Measurements from ENCODE around the gene PCNX2.

The PCNX2 gene

GRCh38 chr1:233295237-233295974 is at the start of gene PCNX2:
TSS of gene PCNX2 (minus strand) at chr1:233295725. CDS start at chr1:233295478, 247 bp downstream.
- no peak for TF ChIP-seq ZNF274 (IDR thresholded peaks at IDR 0.05; ENCODE audit: low read depth, low read length)
- H3K4me3 ChIP-seq (ENCODE audit: low read length): peak within 1 kb of the TSS; percentile 94

GRCh38 chr1:233343262-233343661 is 47.7 kb upstream of the PCNX2 start:
- H3K4me3 ChIP-seq (ENCODE audit: low read length): no peak overlapping the region
- no peak for TF ChIP-seq ZNF274 (IDR thresholded peaks at IDR 0.05; ENCODE audit: low read depth, low read length)

GRCh38 chr1:233342086-233342485 is 46.6 kb upstream of the PCNX2 start:
- no peak overlapping the region for H3K4me3 ChIP-seq (ENCODE audit: low read length)
- TF ChIP-seq ZNF274 (IDR thresholded peaks at IDR 0.05; ENCODE audit: low read depth, low read length): no peak

GRCh38 chr1:233340966-233341516 is 45.5 kb upstream of the PCNX2 start:
- no peak overlapping the region for H3K4me3 ChIP-seq (ENCODE audit: low read length)
- TF ChIP-seq ZNF274 (IDR thresholded peaks at IDR 0.05; ENCODE audit: low read depth, low read length): no peak

GRCh38 chr1:233340031-233340555 is 44.6 kb upstream of the PCNX2 start:
- no peak for TF ChIP-seq ZNF274 (IDR thresholded peaks at IDR 0.05; ENCODE audit: low read depth, low read length)
- H3K4me3 ChIP-seq (ENCODE audit: low read length): no peak overlapping the region

- TF ChIP-seq ZNF274 (IDR thresholded peaks at IDR 0.05; ENCODE audit: low read depth, low read length): no peak
- no peak overlapping the region for H3K4me3 ChIP-seq (ENCODE audit: low read length)
Measured at GRCh38 chr1:233338102-233338501, 42.6 kb upstream of the PCNX2 start.

GRCh38 chr1:233337505-233337904 is 42.0 kb upstream of the PCNX2 start:
- no peak for TF ChIP-seq ZNF274 (IDR thresholded peaks at IDR 0.05; ENCODE audit: low read depth, low read length)
- no peak overlapping the region for H3K4me3 ChIP-seq (ENCODE audit: low read length)

- TF ChIP-seq ZNF274 (IDR thresholded peaks at IDR 0.05; ENCODE audit: low read depth, low read length): no peak
Measured at GRCh38 chr1:233336554-233337456, 41.3 kb upstream of the PCNX2 start.

GRCh38 chr1:233334092-233334491 is 38.6 kb upstream of the PCNX2 start:
- no peak overlapping the region for H3K4me3 ChIP-seq (ENCODE audit: low read length)
- TF ChIP-seq ZNF274 (IDR thresholded peaks at IDR 0.05; ENCODE audit: low read depth, low read length): no peak

More at GRCh38 chr1:233336554-233337456, 41.3 kb upstream of the PCNX2 start:
- no peak overlapping the region for H3K4me3 ChIP-seq (ENCODE audit: low read length)

- no peak for TF ChIP-seq ZNF274 (IDR thresholded peaks at IDR 0.05; ENCODE audit: low read depth, low read length)
- H3K4me3 ChIP-seq (ENCODE audit: low read length): no peak overlapping the region
Measured at GRCh38 chr1:233333086-233333485, 37.6 kb upstream of the PCNX2 start.

GRCh38 chr1:233331676-233332519 is 36.4 kb upstream of the PCNX2 start:
- no peak for TF ChIP-seq ZNF274 (IDR thresholded peaks at IDR 0.05; ENCODE audit: low read depth, low read length)
- H3K4me3 ChIP-seq (ENCODE audit: low read length): no peak overlapping the region

- TF ChIP-seq ZNF274 (IDR thresholded peaks at IDR 0.05; ENCODE audit: low read depth, low read length): no peak
- peak overlapping the region; percentile 81 for H3K4me3 ChIP-seq (ENCODE audit: low read length)
Measured at GRCh38 chr1:233328142-233328921, 32.8 kb upstream of the PCNX2 start.

- H3K4me3 ChIP-seq (ENCODE audit: low read length): peak within 1 kb of the TSS; percentile 81
Measured at GRCh38 chr1:233327651-233328141, 32.2 kb upstream of the PCNX2 start, which contains the start of gene MAP3K21. TSS of gene MAP3K21 (plus strand) at chr1:233327724. CDS start at chr1:233328029, 305 bp downstream.

More at GRCh38 chr1:233327651-233328141, 32.2 kb upstream of the PCNX2 start, which contains the start of gene MAP3K21:
- no peak for TF ChIP-seq ZNF274 (IDR thresholded peaks at IDR 0.05; ENCODE audit: low read depth, low read length)

All from GM08714 (cell line).